ENCODE measurements around the gene LDHB. TPM values are rescaled to one million over a fixed set of nuclear protein-coding genes. Genes with fewer than 3 reads are reported as not detected.
"Not testable (repeated sequence)": the region's sequence is repeated elsewhere in the genome, so short reads cannot be mapped to it uniquely, and the experiment has no call there.

LDHB gene
- total RNA-seq, 2 donors from 2014 or later, result 330 to 565 TPM

GRCh38 chr12:21599143-21599999, 58.3 kb downstream of the LDHB start:
- Histone ChIP-seq H3K9ac (ENCODE audit: low read depth in 2 of 2, low read length in 2 of 2) (no peak overlapping the region), H3K9me3 (no peaks in the 10 kb centered on the region), H3K4me1 (no peaks in the 10 kb centered on the region), H3K27me3 (no peaks in the 10 kb centered on the region), H3K36me3 (no peaks in the 10 kb centered on the region), H3K4me3 (no peak overlapping the region), H3K27ac (no peak overlapping the region)
- DNase-seq, result no peak
- TF ChIP-seq, protein P1, sequence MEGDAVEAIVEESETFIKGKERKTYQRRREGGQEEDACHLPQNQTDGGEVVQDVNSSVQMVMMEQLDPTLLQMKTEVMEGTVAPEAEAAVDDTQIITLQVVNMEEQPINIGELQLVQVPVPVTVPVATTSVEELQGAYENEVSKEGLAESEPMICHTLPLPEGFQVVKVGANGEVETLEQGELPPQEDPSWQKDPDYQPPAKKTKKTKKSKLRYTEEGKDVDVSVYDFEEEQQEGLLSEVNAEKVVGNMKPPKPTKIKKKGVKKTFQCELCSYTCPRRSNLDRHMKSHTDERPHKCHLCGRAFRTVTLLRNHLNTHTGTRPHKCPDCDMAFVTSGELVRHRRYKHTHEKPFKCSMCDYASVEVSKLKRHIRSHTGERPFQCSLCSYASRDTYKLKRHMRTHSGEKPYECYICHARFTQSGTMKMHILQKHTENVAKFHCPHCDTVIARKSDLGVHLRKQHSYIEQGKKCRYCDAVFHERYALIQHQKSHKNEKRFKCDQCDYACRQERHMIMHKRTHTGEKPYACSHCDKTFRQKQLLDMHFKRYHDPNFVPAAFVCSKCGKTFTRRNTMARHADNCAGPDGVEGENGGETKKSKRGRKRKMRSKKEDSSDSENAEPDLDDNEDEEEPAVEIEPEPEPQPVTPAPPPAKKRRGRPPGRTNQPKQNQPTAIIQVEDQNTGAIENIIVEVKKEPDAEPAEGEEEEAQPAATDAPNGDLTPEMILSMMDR (IDR thresholded peaks at IDR 0.05), result no peak
- intact Hi-C loops (cut with DNase I), result no loop called here

DNA sequence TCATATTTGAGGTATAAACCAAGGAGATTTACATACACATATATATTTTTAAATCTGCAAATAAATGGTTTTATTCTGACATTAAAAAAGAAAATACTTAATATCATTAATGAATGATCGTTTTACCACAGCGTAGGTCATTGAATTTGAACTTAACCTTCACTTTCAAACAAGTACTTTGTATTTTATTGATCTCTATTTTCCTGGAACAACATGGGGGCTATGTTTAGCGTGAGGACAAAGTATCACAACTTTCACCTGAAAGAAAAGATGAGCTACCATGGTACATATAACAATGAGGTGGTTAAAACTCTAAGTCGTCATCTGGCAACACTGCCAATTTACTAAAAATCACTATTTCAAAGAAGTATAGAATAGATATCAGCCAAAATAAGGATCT, 59.0 kb downstream of the LDHB start:
- no peak overlapping the region for H3K27ac ChIP-seq

DNA sequence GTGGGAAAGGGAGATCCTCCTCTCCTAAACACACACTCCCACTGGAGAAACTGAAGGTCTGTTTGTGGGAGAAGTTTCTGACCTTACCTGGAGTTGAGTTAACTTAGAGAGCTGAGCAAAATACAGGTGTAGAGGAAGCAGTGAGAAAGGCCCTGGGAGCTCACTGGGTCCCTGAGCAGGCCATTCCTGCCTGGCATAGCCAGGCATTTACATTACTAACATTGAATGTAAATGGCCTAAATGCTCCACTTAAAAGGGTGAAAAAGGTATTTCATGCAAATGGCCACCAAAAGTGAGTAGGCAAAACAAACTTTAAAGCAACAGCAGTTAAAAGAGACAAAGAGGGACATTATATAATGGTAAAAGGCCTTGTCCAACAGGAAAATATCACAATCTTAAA, 62.3 kb downstream of the LDHB start:
- intact Hi-C loops (cut with DNase I), result not testable (repeated sequence)

More for the DNA sequence above, 59.0 kb downstream of the LDHB start:
- H3K9ac ChIP-seq (ENCODE audit: low read depth in 2 of 2, low read length in 2 of 2), result no peak overlapping the region
- H3K9me3 ChIP-seq, result no peaks in the 10 kb centered on the region
- TF ChIP-seq, protein P1 (IDR thresholded peaks at IDR 0.05), result no peak
- H3K4me1 ChIP-seq, result no peaks in the 10 kb centered on the region
- intact Hi-C loops (cut with DNase I), result no loop called here
- no peaks in the 10 kb centered on the region for H3K27me3 ChIP-seq
- no peak for DNase-seq
- H3K4me3 ChIP-seq, result no peak overlapping the region
- H3K36me3 ChIP-seq, result no peaks in the 10 kb centered on the region

GRCh38 chr12:21585485-21585884, 72.2 kb downstream of the LDHB start:
- DNase-seq, result no peak
- intact Hi-C loops (cut with DNase I), result no loop called here
- Histone ChIP-seq H3K9me3 (no peaks in the 10 kb centered on the region), H3K36me3 (no peaks in the 10 kb centered on the region), H3K27me3 (no peaks in the 10 kb centered on the region), H3K4me1 (no peaks in the 10 kb centered on the region), H3K9ac (ENCODE audit: low read depth in 2 of 2, low read length in 2 of 2) (no peak overlapping the region), H3K27ac (no peak overlapping the region), H3K4me3 (no peak overlapping the region)
- TF ChIP-seq, protein P1 (IDR thresholded peaks at IDR 0.05), result no peak

More for the DNA sequence above, 62.3 kb downstream of the LDHB start:
- H3K4me3 ChIP-seq; H3K4me1 ChIP-seq; H3K9me3 ChIP-seq; H3K27ac ChIP-seq; H3K27me3 ChIP-seq; DNase-seq; H3K9ac ChIP-seq (ENCODE audit: low read depth in 2 of 2, low read length in 2 of 2); H3K36me3 ChIP-seq: not testable (repeated sequence)

Other genes with a start within 250 kb of the LDHB start
- gene PYROXD1, start 220.2 kb downstream of the LDHB start, total RNA-seq, result 10 to 100 TPM; 27.8 to 29.9 TPM
- gene RECQL, start 156.2 kb downstream of the LDHB start, total RNA-seq, result 10 to 100 TPM; 15.7 to 15.8 TPM
- gene GOLT1B, start 156.1 kb downstream of the LDHB start, total RNA-seq, result 10 to 100 TPM; 28.3 to 35.5 TPM
- gene SPX, start 131.5 kb downstream of the LDHB start, total RNA-seq, result not detected
- gene GYS2, start 53.0 kb downstream of the LDHB start, total RNA-seq, result not detected
- 1 to 10 TPM in 1 of 2 donors, under 1 TPM in 1; 0.37 to 1.8 TPM for gene KCNJ8, start 116.9 kb upstream of the LDHB start, total RNA-seq

Measured in colonic mucosa (tissue), 4 donors.